HepG2 (cell line): ENCODE results near the gene BANK1. TPM values are rescaled to one million over a fixed set of nuclear protein-coding genes. Genes with fewer than 3 reads are reported as not detected.

Source experiments
- ATAC-seq: fragments of 200-7000 bp; cut with Tn5 transposase; 3 replicates; pipeline ENCODE4 v1.9.1; 2020; ENCODE audit warnings: mild to moderate bottlenecking, moderate library complexity
- BruUV-seq: library from RNA; stranded (reverse); fragments of 400-500 nt; replicated peaks from 2 replicates; lab custom pipeline; 2021; lab: Mats Ljungman, UMichigan
- CTCF ChIA-PET: fragments of 300-600 bp; formaldehyde crosslinking; extraction: SDS; loops from one replicate; lab custom pipeline; 2021; ENCODE audit warnings: low total read pairs, inconsistent platforms, low intra/inter-chr PET ratio; lab: Yijun Ruan, JAX
- POLR2A ChIA-PET: fragments of 350-600 bp; sonication (Branson Sonifier 250); formaldehyde crosslinking; loops from one replicate; lab custom pipeline; 2020; ENCODE audit warnings: antibody characterized with exemption, inconsistent platforms; lab: Yijun Ruan, JAX
- DNase-seq: peaks from one replicate; pipeline ENCODE4 v3.0.0-alpha.2; 2015; ENCODE audit warnings: low spot score
- FAIRE-seq: peaks from 3 replicates; lab custom pipeline; 2011; peaks lifted over from hg19 to GRCh38; lab: Jason Lieb, UNC
- H2AFZ ChIP-seq: one replicate; pipeline ENCODE4 v1.6.1; 2011; ENCODE audit warnings: low read length, inconsistent platforms
- H3K27ac ChIP-seq: fragments of 300-600 bp; 3 replicates; pipeline ENCODE4 v1.8.0; 2011; ENCODE audit warnings: mixed run types, mild to moderate bottlenecking, mixed read lengths, low read length, inconsistent platforms; ENCODE audit not compliant: insufficient read depth; ENCODE audit errors: extremely low read length
- H3K27me3 ChIP-seq, 2 experiments: fragments of 200-600 bp in 1 of 2; 2 replicates in 1 of 2; 3 replicates in 1 of 2; pipeline versions ENCODE4 v1.6.0 to v1.8.0; 2011; ENCODE audit warnings: low read length in 2 of 2, mild to moderate bottlenecking in 2 of 2, moderate library complexity in 2 of 2, inconsistent platforms in 1 of 2; ENCODE audit not compliant: insufficient read depth in 2 of 2, control insufficient read depth in 1 of 2
- H3K36me3 ChIP-seq, 2 experiments: fragments of 200-600 bp in 1 of 2; replicated peaks in 1 of 2; 2 replicates in 1 of 2; 3 replicates in 1 of 2; pipeline versions ENCODE4 v1.5.1 to v1.8.0; 2011; ENCODE audit warnings: low read length in 2 of 2, inconsistent platforms in 1 of 2; ENCODE audit not compliant: insufficient read depth in 2 of 2, control insufficient read depth in 1 of 2
- H3K4me1 ChIP-seq: 2 replicates; pipeline ENCODE4 v1.5.1; 2012; ENCODE audit warnings: low read length, inconsistent platforms; ENCODE audit not compliant: insufficient read depth
- H3K4me2 ChIP-seq: 2 replicates; pipeline ENCODE4 v1.6.0; 2011; ENCODE audit warnings: low read depth, low read length, inconsistent platforms
- H3K4me3 ChIP-seq, 3 experiments: fragments of 200-600 bp in 1 of 3; sonication (generic), shearing (Covaris generic) in 1 of 3; replicated peaks in 1 of 3; 2 replicates each; pipeline ENCODE4 v1.5.1; 2011 to 2016; ENCODE audit warnings: low read length in 3 of 3, inconsistent platforms in 2 of 3, low read depth in 2 of 3, mild to moderate bottlenecking in 2 of 3, control low read depth in 1 of 3, mixed read lengths in 1 of 3; ENCODE audit not compliant: insufficient read depth in 1 of 3
- H3K79me2 ChIP-seq: one replicate; pipeline ENCODE4 v1.6.1; 2011; ENCODE audit warnings: low read length, inconsistent platforms; ENCODE audit not compliant: insufficient read depth
- H3K9ac ChIP-seq: 2 replicates; pipeline ENCODE4 v1.6.0; 2011; ENCODE audit warnings: mild to moderate bottlenecking, low read depth, low read length, inconsistent platforms; ENCODE audit not compliant: insufficient read depth
- H3K9me3 ChIP-seq: 2 replicates; pipeline ENCODE4 v1.5.1; 2012; ENCODE audit warnings: mild to moderate bottlenecking, low read length
- H4K20me1 ChIP-seq: 2 replicates; pipeline ENCODE4 v1.6.0; 2011; ENCODE audit warnings: inconsistent platforms, mild to moderate bottlenecking, low read length, moderate library complexity; ENCODE audit not compliant: insufficient read depth
- CENPT ChIP-seq: sonication (generic); formaldehyde crosslinking; IDR thresholded peaks from 2 replicates; pipeline ENCODE4 v1.8.0; 2022; ENCODE audit warnings: low read depth, mild to moderate bottlenecking, moderate library complexity, missing genetic modification reagents
- ETV5 ChIP-seq: IDR thresholded peaks from 2 replicates; pipeline ENCODE4 v1.6.1; 2018; ENCODE audit warnings: missing biosample characterization, missing genetic modification reagents, inconsistent platforms, borderline replicate concordance
- GATA4 ChIP-seq: sonication (generic); IDR thresholded peaks from 2 replicates; pipeline ENCODE4 v1.6.1; 2016; ENCODE audit warnings: antibody characterized with exemption, low read depth, borderline replicate concordance
- HNRNPLL ChIP-seq: fragments of 200-400 bp; formaldehyde crosslinking; IDR thresholded peaks from 2 replicates; pipeline ENCODE4 v1.6.1; 2017; ENCODE audit warnings: mild to moderate bottlenecking, low read depth, low read length; ENCODE audit not compliant: poor library complexity, severe bottlenecking
- MEIS2 ChIP-seq: sonication (generic); formaldehyde crosslinking; IDR thresholded peaks from 2 replicates; pipeline ENCODE4 v1.9.0; 2021; ENCODE audit warnings: mild to moderate bottlenecking, missing genetic modification reagents
- MIER3 ChIP-seq: IDR thresholded peaks from 2 replicates; pipeline ENCODE4 v1.6.1; 2016; ENCODE audit warnings: missing compliant biosample characterization, borderline replicate concordance
- MXD4 ChIP-seq: IDR thresholded peaks from 2 replicates; pipeline ENCODE4 v1.6.1; 2016; ENCODE audit warnings: mild to moderate bottlenecking, missing biosample characterization, missing genetic modification reagents
- PRMT3 ChIP-seq: sonication (generic); formaldehyde crosslinking; IDR thresholded peaks from 2 replicates; pipeline ENCODE4 v1.8.1; 2022; ENCODE audit warnings: low read depth, mild to moderate bottlenecking, moderate library complexity, missing genetic modification reagents, borderline replicate concordance
- PTBP1 ChIP-seq: fragments of 200-400 bp; formaldehyde crosslinking; IDR thresholded peaks from 2 replicates; pipeline ENCODE4 v1.6.1; 2018; ENCODE audit warnings: low read length, low read depth; ENCODE audit not compliant: poor library complexity, severe bottlenecking
- SRF ChIP-seq: IDR thresholded peaks from 2 replicates; pipeline ENCODE4 v1.6.1; 2011; ENCODE audit warnings: mild to moderate bottlenecking, low read depth, low read length, moderate library complexity
- ZNF138 ChIP-seq: sonication (generic); formaldehyde crosslinking; IDR thresholded peaks from 2 replicates; pipeline ENCODE4 v1.5.0; 2020; ENCODE audit warnings: mild to moderate bottlenecking, low read depth, missing genetic modification reagents
- ZNF546 ChIP-seq: sonication (generic); formaldehyde crosslinking; conservative IDR thresholded peaks from 2 replicates; pipeline ENCODE4 v1.8.1; 2023; ENCODE audit warnings: mild to moderate bottlenecking, missing genetic modification reagents
- ZNF580 ChIP-seq: IDR thresholded peaks from 2 replicates; pipeline ENCODE4 v1.6.1; 2016; ENCODE audit warnings: low read depth, borderline replicate concordance
- ZNF781 ChIP-seq: sonication (generic); formaldehyde crosslinking; IDR thresholded peaks from 2 replicates; pipeline ENCODE4 v1.5.1; 2020; ENCODE audit warnings: borderline replicate concordance, mild to moderate bottlenecking, missing genetic modification reagents; ENCODE audit errors: not compliant biosample characterization
- WGBS: methylation state at CpG from one replicate; pipeline ENCODE4 v1.1.6; 2017; ENCODE audit warnings: low lambda C conversion rate; 5-methylcytosine and 5-hydroxymethylcytosine counted together
- in situ Hi-C: cut with HindIII; loops from 2 replicates; pipeline ENCODE4 v1.10.0; 2017; ENCODE audit warnings: low pct_unique_long_range_greater_than_20kb; ENCODE audit not compliant: extremely low pct_ligation_motif_present
- intact Hi-C: fragments of 100-400 bp; cut with micrococcal nuclease; formaldehyde crosslinking; loops from one replicate; pipeline ENCODE4 v1.10.0; 2022; ENCODE audit not compliant: unreplicated experiment
- polyA plus RNA-seq, 8 experiments: library from polyadenylated mRNA; depleted of rRNA in 3 of 8; stranded (reverse) in 7 of 8; unstranded in 1 of 8; fragments of >200 nt; fragmentation: Illumina TruSeq in 4 of 8; extraction: Trizol in 4 of 8; gene quantifications; 2 replicates each; pipeline versions ENCODE4 v1.2.1 to v1.2.3, GENCODE V29; 2011 to 2016; ENCODE audit warnings: low read depth in 4 of 8, missing spikeins in 1 of 8, mixed read lengths in 1 of 8; ENCODE audit not compliant: insufficient read depth in 1 of 8
- total RNA-seq, 5 experiments: library from RNA; depleted of rRNA; stranded (reverse); fragments of >200 nt; fragmentation: Illumina TruSeq; extraction: Trizol; gene quantifications; 2 replicates each; pipeline ENCODE4 v1.2.3, GENCODE V29; 2016; ENCODE audit warnings: low read depth in 1 of 5
- TF ChIP-seq, protein P1 (sequence below): sonication (generic); formaldehyde crosslinking; conservative IDR thresholded peaks from 2 replicates; pipeline ENCODE4 v1.4.0; 2020; ENCODE audit warnings: mild to moderate bottlenecking, missing genetic modification reagents, moderate library complexity
- TF ChIP-seq, protein P2 (sequence below): sonication (generic); formaldehyde crosslinking; IDR thresholded peaks from 2 replicates; pipeline ENCODE4 v1.5.1; 2020; ENCODE audit warnings: mild to moderate bottlenecking, missing genetic modification reagents

BANK1 gene
- total and polyA plus RNA-seq, 2 of the 13 experiments (the other 11 are each of a cell fraction or from before 2014, with no cell fraction given): 0.15 TPM; not detected in 1

DNA sequence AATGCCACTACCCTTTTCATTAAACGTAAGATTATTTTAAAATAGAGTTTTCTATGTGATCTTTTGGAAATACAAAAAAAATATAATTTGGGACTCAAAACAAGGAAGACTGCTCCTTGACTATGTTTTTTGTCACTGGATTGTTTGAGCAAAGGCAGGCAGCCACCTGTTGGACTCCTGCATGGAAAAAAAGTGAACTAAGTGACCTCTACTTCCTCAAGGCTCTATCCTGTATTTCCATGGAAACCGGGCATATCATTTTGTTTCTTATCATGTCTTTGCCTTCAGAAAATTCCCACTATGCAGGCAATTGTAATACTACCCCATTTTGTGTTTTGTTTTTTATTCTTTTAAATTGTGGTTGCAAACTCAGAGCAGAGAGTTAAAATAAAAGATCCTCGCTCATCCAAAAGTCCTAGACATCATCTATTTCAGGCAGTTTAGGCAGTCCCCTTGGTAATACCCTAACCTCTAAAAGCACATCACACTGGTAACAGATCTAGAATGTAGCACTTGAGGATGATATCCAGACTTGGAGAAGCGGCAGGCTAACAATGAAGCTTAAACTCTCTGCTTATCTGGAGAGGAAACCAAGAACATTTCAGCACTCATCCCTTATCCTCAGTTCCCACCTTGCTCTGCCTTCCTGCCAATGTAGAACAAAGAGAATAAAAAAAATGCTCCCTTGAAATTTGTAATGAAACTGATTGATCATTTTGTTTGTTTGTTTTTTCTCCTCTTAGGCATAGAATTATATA, 165.7 kb downstream of the BANK1 start:
- H3K27me3 ChIP-seq: no peaks in the 10 kb centered on the region; a peak in 1 of 5 replicates
- 21% methylated on average over 4 of the region's 4 CpGs for WGBS
- H3K4me2 ChIP-seq: no peak overlapping the region
- BruUV-seq: no TSS peak
- H4K20me1 ChIP-seq: no peaks in the 10 kb centered on the region
- no peak overlapping the region for H3K27ac ChIP-seq
- TF ChIP-seq SRF (no peak), ZNF138 (no peak), ZNF781 (CRISPR knock-in tag) (no peak), PTBP1 (no peak), ZNF546 (CRISPR knock-in tag) (no peak), GATA4 (no peak), MXD4 (no peak), HNRNPLL (no peak), PRMT3 (no peak), MIER3 (no peak), ZNF580 (CRISPR knock-in tag) (no peak), MEIS2 (CRISPR knock-in tag) (no peak), CENPT (CRISPR knock-in tag) (no peak), ETV5 (no peak)
- TF ChIP-seq, protein P1, sequence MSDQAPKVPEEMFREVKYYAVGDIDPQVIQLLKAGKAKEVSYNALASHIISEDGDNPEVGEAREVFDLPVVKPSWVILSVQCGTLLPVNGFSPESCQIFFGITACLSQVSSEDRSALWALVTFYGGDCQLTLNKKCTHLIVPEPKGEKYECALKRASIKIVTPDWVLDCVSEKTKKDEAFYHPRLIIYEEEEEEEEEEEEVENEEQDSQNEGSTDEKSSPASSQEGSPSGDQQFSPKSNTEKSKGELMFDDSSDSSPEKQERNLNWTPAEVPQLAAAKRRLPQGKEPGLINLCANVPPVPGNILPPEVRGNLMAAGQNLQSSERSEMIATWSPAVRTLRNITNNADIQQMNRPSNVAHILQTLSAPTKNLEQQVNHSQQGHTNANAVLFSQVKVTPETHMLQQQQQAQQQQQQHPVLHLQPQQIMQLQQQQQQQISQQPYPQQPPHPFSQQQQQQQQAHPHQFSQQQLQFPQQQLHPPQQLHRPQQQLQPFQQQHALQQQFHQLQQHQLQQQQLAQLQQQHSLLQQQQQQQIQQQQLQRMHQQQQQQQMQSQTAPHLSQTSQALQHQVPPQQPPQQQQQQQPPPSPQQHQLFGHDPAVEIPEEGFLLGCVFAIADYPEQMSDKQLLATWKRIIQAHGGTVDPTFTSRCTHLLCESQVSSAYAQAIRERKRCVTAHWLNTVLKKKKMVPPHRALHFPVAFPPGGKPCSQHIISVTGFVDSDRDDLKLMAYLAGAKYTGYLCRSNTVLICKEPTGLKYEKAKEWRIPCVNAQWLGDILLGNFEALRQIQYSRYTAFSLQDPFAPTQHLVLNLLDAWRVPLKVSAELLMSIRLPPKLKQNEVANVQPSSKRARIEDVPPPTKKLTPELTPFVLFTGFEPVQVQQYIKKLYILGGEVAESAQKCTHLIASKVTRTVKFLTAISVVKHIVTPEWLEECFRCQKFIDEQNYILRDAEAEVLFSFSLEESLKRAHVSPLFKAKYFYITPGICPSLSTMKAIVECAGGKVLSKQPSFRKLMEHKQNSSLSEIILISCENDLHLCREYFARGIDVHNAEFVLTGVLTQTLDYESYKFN (CRISPR knock-in tag): no peak
- TF ChIP-seq, protein P2, sequence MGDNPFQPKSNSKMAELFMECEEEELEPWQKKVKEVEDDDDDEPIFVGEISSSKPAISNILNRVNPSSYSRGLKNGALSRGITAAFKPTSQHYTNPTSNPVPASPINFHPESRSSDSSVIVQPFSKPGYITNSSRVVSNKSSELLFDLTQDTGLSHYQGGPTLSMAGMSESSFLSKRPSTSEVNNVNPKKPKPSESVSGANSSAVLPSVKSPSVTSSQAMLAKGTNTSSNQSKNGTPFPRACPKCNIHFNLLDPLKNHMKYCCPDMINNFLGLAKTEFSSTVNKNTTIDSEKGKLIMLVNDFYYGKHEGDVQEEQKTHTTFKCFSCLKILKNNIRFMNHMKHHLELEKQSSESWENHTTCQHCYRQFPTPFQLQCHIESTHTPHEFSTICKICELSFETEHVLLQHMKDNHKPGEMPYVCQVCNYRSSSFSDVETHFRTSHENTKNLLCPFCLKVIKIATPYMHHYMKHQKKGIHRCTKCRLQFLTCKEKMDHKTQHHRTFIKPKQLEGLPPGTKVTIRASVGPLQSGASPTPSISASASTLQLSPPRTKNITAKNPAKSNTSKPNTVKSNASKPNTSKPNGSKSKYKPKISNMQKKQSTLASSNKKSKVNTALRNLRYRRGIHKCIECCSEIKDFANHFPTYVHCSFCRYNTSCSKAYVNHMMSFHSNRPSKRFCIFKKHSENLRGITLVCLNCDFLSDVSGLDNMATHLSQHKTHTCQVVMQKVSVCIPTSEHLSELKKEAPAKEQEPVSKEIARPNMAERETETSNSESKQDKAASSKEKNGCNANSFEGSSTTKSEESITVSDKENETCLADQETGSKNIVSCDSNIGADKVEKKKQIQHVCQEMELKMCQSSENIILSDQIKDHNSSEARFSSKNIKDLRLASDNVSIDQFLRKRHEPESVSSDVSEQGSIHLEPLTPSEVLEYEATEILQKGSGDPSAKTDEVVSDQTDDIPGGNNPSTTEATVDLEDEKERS: no peak
- H3K79me2 ChIP-seq: no peaks in the 10 kb centered on the region
- ChIA-PET CTCF (no interaction called here), POLR2A (no interaction called here)
- no peak overlapping the region for H3K4me3 ChIP-seq
- H3K4me1 ChIP-seq: no peaks in the 10 kb centered on the region
- ATAC-seq (no peak), DNase-seq (no peak), FAIRE-seq (no peak)
- H2AFZ ChIP-seq: no peak overlapping the region
- in situ Hi-C loops (no loop called here), intact Hi-C loops (no loop called here)
- H3K9me3 ChIP-seq: no peaks in the 10 kb centered on the region
- no peak overlapping the region for H3K9ac ChIP-seq
- no peaks in the 10 kb centered on the region for H3K36me3 ChIP-seq
